Large intestine (tissue), 3 donors: ENCODE results near the gene CDH13. TPM values are rescaled to one million over a fixed set of nuclear protein-coding genes. Genes with fewer than 3 reads are reported as not detected.

ENCODE experiments used
- DNase-seq, 2 donors: peaks; one replicate each; pipeline versions ENCODE4 v3.0.0 to v3.0.0-alpha.2; 2013
- H3K27ac ChIP-seq: one replicate; pipeline ENCODE4 v1.5.1; 2013; ENCODE audit warnings: low read length
- H3K27me3 ChIP-seq: 2 replicates; pipeline ENCODE4 v1.6.1; 2013; ENCODE audit warnings: low read length; ENCODE audit not compliant: control insufficient read depth, insufficient read depth
- H3K36me3 ChIP-seq: 2 replicates; pipeline ENCODE4 v1.6.1; 2013; ENCODE audit warnings: low read length; ENCODE audit not compliant: control insufficient read depth, insufficient read depth
- H3K4me1 ChIP-seq: one replicate; pipeline ENCODE4 v1.6.1; 2013; ENCODE audit warnings: low read length; ENCODE audit not compliant: control insufficient read depth, insufficient read depth
- H3K4me3 ChIP-seq: one replicate; pipeline ENCODE4 v1.5.1; 2013; ENCODE audit warnings: low read length
- H3K9me3 ChIP-seq: one replicate; pipeline ENCODE4 v1.6.1; 2013; ENCODE audit warnings: mild to moderate bottlenecking, low read depth, low read length, moderate library complexity; ENCODE audit not compliant: control insufficient read depth
- WGBS: methylation state at CpG from one replicate; pipeline ENCODE4 v1.1.5; 2013; ENCODE audit warnings: low lambda C conversion rate; ENCODE audit not compliant: insufficient coverage; 5-methylcytosine and 5-hydroxymethylcytosine counted together
- polyA plus RNA-seq: library from polyadenylated mRNA; unstranded; fragments of 120-200 nt; gene quantifications from one replicate; pipeline ENCODE4 v1.2.1, GENCODE V29; 2013

CDH13 gene
- polyA plus RNA-seq, 1 donor = 17.1 TPM

DNA sequence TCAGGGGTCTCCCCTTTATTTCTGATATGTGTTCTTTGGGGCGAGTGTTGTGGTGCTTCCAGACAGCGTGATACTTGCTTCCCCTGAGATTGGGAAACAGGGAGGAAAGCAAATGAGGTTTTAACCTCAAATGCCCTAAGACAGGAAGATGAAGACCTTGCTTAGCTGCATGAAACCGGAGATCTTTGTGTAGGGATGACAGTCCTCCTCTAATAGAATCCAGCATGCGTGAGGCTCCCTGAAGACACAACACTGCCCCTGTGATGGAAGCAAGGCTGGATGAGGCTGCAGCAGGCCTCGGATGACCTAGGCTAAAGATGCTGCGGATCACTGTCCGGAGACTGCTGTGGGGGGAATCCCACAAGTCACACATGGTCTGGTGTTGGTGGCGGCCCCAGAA lies 491.0 kb downstream of the CDH13 start:
- WGBS = no CpG with 5 or more reads among the region's 8 CpGs
- Histone ChIP-seq H3K9me3 (no peaks in the 10 kb centered on the region), H3K27ac (no peak overlapping the region), H3K4me1 (no peaks in the 10 kb centered on the region), H3K27me3 (peaks cover 10% of the 10 kb centered on the region), H3K4me3 (no peak overlapping the region), H3K36me3 (no peaks in the 10 kb centered on the region)
- DNase-seq = no peak

DNA sequence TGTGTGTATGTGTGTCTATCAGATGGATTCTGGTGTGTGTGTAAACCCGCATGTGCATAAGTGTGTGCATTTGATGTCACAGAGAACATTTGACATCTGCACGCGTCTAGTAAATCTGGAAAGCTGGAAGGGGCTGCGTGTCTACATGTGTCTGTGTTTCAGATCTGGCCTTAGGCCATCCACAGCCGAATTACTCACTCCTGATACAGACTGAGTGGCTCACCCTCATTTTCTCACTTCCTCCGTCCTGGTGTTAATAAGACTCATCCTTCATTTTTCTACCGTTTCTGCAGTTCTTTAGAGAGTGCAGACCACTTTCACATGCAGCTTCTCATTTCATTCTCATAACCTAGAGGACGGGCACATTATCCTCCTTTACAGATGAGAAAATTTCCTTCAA lies 491.6 kb downstream of the CDH13 start:
- DNase-seq = no peak
- WGBS = 93% methylated on average over 2 of the region's 8 CpGs
- H3K27me3 ChIP-seq = peaks cover 10% of the 10 kb centered on the region
- H3K36me3 ChIP-seq = no peaks in the 10 kb centered on the region
- H3K4me1 ChIP-seq = no peaks in the 10 kb centered on the region
- H3K4me3 ChIP-seq = no peak overlapping the region
- H3K9me3 ChIP-seq = no peaks in the 10 kb centered on the region
- H3K27ac ChIP-seq = no peak overlapping the region

GRCh38 chr16:83125999-83126568 lies 499.3 kb downstream of the CDH13 start:
- WGBS = 92% methylated on average over 2 of the region's 6 CpGs
- H3K9me3 ChIP-seq = no peaks in the 10 kb centered on the region

GRCh38 chr16:83128041-83128440 lies 501.3 kb downstream of the CDH13 start:
- no peaks in the 10 kb centered on the region for H3K36me3 ChIP-seq
- no peak for DNase-seq
- 60% methylated on average over 1 of the region's 6 CpGs for WGBS
- H3K27me3 ChIP-seq = peaks cover 13% of the 10 kb centered on the region
- H3K4me1 ChIP-seq = no peaks in the 10 kb centered on the region
- H3K27ac ChIP-seq = no peak overlapping the region
- H3K4me3 ChIP-seq = no peak overlapping the region
- H3K9me3 ChIP-seq = no peaks in the 10 kb centered on the region

More at GRCh38 chr16:83125999-83126568, 499.3 kb downstream of the CDH13 start:
- Histone ChIP-seq H3K27me3 (peaks cover 13% of the 10 kb centered on the region), H3K4me3 (no peak overlapping the region), H3K27ac (no peak overlapping the region), H3K36me3 (no peaks in the 10 kb centered on the region), H3K4me1 (no peaks in the 10 kb centered on the region)
- no peak for DNase-seq

DNA sequence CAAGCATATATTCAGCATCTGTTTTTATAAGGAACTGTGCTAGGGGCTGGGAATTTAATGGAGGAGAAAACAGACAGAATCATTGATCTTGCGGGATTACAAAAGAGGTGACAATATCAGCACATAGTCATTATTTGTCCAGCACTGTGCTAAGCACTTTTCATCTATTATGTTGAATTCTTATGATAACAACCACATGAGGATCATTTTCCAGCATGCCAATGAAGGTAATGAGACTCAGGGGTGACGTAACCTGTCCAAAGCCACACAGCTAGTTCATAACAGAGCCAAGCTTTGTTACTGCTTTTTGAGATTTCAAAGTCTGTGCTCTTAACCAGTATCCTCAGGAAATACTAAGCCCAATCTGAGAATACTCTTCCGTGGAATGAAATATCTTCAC lies 503.3 kb downstream of the CDH13 start:
- H3K27ac ChIP-seq = no peak overlapping the region
- H3K4me3 ChIP-seq = no peak overlapping the region
- H3K27me3 ChIP-seq = peaks cover 13% of the 10 kb centered on the region
- DNase-seq = no peak
- H3K4me1 ChIP-seq = no peaks in the 10 kb centered on the region
- WGBS = 100% methylated on average over 1 of the region's 3 CpGs
- H3K36me3 ChIP-seq = no peaks in the 10 kb centered on the region
- H3K9me3 ChIP-seq = no peaks in the 10 kb centered on the region

GRCh38 chr16:83134638-83135037 lies 507.9 kb downstream of the CDH13 start:
- H3K36me3 ChIP-seq = no peaks in the 10 kb centered on the region
- no peaks in the 10 kb centered on the region for H3K4me1 ChIP-seq
- H3K9me3 ChIP-seq = no peaks in the 10 kb centered on the region
- H3K27me3 ChIP-seq = peaks cover 3% of the 10 kb centered on the region
- DNase-seq = no peak
- H3K27ac ChIP-seq = no peak overlapping the region
- no peak overlapping the region for H3K4me3 ChIP-seq
- WGBS = 100% methylated on average over 1 of the region's 4 CpGs

DNA sequence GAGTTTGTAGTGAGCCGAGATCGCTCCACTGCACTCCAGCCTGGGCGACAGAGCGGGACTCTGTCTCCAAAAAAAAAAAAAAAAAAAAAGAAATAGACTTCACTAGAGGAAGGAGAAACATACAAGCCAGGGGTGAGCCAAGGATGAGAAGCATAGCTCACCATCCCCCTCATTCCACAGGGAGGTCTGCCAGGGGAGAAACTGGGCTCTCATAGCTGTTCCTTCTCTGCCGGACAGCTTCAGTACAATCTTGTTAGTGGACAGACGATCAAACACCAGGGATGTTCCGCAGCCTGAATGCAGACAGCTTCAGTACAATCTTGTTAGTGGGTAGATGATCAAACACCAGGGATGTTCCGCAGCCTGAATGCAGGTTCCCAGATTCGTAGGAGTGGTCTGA lies 509.6 kb downstream of the CDH13 start:
- Histone ChIP-seq H3K4me3 (no peak overlapping the region), H3K27ac (no peak overlapping the region), H3K9me3 (no peaks in the 10 kb centered on the region), H3K36me3 (no peaks in the 10 kb centered on the region), H3K4me1 (no peaks in the 10 kb centered on the region), H3K27me3 (peaks cover 3% of the 10 kb centered on the region)
- 100% methylated on average over 1 of the region's 9 CpGs for WGBS
- no peak for DNase-seq

GRCh38 chr16:83136924-83137323 lies 510.2 kb downstream of the CDH13 start:
- Histone ChIP-seq H3K4me3 (no peak overlapping the region), H3K36me3 (no peaks in the 10 kb centered on the region), H3K27ac (no peak overlapping the region), H3K4me1 (no peaks in the 10 kb centered on the region), H3K9me3 (no peaks in the 10 kb centered on the region), H3K27me3 (peaks cover 3% of the 10 kb centered on the region)
- WGBS = no CpG with 5 or more reads among the region's 5 CpGs
- no peak for DNase-seq

GRCh38 chr16:83137326-83137781 lies 510.6 kb downstream of the CDH13 start:
- Histone ChIP-seq H3K4me1 (no peaks in the 10 kb centered on the region), H3K36me3 (no peaks in the 10 kb centered on the region), H3K27me3 (peaks cover 3% of the 10 kb centered on the region), H3K9me3 (no peaks in the 10 kb centered on the region), H3K4me3 (peak overlapping the region; percentile 3), H3K27ac (no peak overlapping the region)
- WGBS = no CpG with 5 or more reads among the region's 17 CpGs
- DNase-seq = peak; percentile 67 to 85

GRCh38 chr16:83137894-83138293 lies 511.1 kb downstream of the CDH13 start:
- H3K9me3 ChIP-seq = no peaks in the 10 kb centered on the region
- H3K27ac ChIP-seq = no peak overlapping the region
- H3K36me3 ChIP-seq = no peaks in the 10 kb centered on the region
- H3K4me1 ChIP-seq = no peaks in the 10 kb centered on the region
- H3K4me3 ChIP-seq = no peak overlapping the region
- WGBS = 100% methylated on average over 1 of the region's 5 CpGs
- H3K27me3 ChIP-seq = peaks cover 3% of the 10 kb centered on the region
- DNase-seq = no peak

DNA sequence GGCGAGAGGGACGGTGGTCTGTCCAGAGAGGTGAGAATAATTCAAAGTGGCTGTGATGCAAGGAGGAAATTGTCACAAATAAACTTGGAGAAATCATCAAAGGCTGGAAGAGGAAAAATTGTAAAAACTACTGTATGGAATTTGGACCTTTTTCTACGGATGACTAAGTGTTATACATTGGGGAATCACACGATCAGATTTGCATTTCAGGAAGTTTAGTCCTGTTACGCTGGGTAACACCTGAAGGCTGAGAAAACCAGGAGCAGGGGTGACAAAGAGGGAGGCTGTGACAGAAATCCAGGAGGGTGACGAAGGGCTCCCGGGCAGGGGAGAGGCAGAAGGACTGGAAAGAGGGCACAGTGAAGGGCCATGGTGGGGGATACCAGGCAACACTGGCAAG lies 511.7 kb downstream of the CDH13 start:
- H3K36me3 ChIP-seq = no peaks in the 10 kb centered on the region
- no peaks in the 10 kb centered on the region for H3K9me3 ChIP-seq
- no peak overlapping the region for H3K4me3 ChIP-seq
- 54% methylated on average over 7 of the region's 7 CpGs for WGBS
- H3K4me1 ChIP-seq = no peaks in the 10 kb centered on the region
- peak in 1 of 2 donors; percentile 35 for DNase-seq
- H3K27me3 ChIP-seq = peaks cover 3% of the 10 kb centered on the region
- H3K27ac ChIP-seq = no peak overlapping the region
